Body of pancreas (tissue), 4 donors: Measurements from ENCODE around the gene TSPAN31. TPM values are rescaled to one million over a fixed set of nuclear protein-coding genes. Genes with fewer than 3 reads are reported as not detected.

ENCODE experiments used
- ATAC-seq: fragments of 150-250 bp; one replicate; pipeline ENCODE4 v1.9.1; 2016
- DNase-seq, 4 donors: peaks; one replicate each; pipeline ENCODE4 v3.0.0-alpha.2; 2019
- H3K27ac ChIP-seq, 4 donors: fragments of 200-600 bp; sonication (generic); 1 replicate in 3 of 4; 2 replicates in 1 of 4; pipeline versions ENCODE4 v1.5.1 to v1.6.1; 2016 to 2019; ENCODE audit warnings: mild to moderate bottlenecking in 1 of 4, mixed read lengths in 1 of 4, moderate library complexity in 1 of 4
- H3K27me3 ChIP-seq, 2 donors: fragments of 200-600 bp; sonication (generic); one replicate each; pipeline ENCODE4 v1.6.0; 2016; ENCODE audit warnings: mild to moderate bottlenecking in 1 of 2
- H3K36me3 ChIP-seq, 2 donors: fragments of 200-600 bp; sonication (generic); replicated peaks in 1 of 2; 2 replicates each; pipeline ENCODE4 v1.5.1; 2016; ENCODE audit warnings: low read depth in 2 of 2; ENCODE audit not compliant: insufficient read depth in 1 of 2
- H3K4me1 ChIP-seq: fragments of 200-600 bp; sonication (generic); one replicate; pipeline ENCODE4 v1.6.0; 2016
- H3K4me3 ChIP-seq, 2 donors: fragments of 200-600 bp; sonication (generic); 1 replicate in 1 of 2; 2 replicates in 1 of 2; pipeline ENCODE4 v1.5.1; 2016 to 2019
- H3K9me3 ChIP-seq, 3 donors: fragments of 200-600 bp; sonication (generic); 1 replicate in 2 of 3; 2 replicates in 1 of 3; pipeline ENCODE4 v1.5.1; 2016
- CTCF ChIP-seq, 7 experiments: fragments of 450-650 bp in 4 of 7; fragments of 200-600 bp in 3 of 7; sonication (generic) in 3 of 7; IDR thresholded peaks; one replicate each; pipeline ENCODE4 v1.5.1; 2016 to 2019; ENCODE audit warnings: antibody characterized with exemption in 7 of 7
- POLR2A ChIP-seq, 3 donors: fragments of 450-650 bp; IDR thresholded peaks; one replicate each; pipeline ENCODE4 v1.6.1; 2016; ENCODE audit warnings: antibody characterized with exemption in 3 of 3, mild to moderate bottlenecking in 2 of 3
- WGBS, 2 donors: methylation state at CpG; one replicate each; pipeline ENCODE4 v1.1.5; 2017; 5-methylcytosine and 5-hydroxymethylcytosine counted together
- intact Hi-C: fragments of 100-400 bp; cut with DNase I; formaldehyde crosslinking; loops from one replicate; pipeline ENCODE4 v1.15.1; 2023
- total RNA-seq, 2 donors: library from RNA; depleted of rRNA; stranded (reverse); fragments of >200 nt; gene quantifications; one replicate each; pipeline ENCODE4 v1.1.0, GENCODE V29; 2016

TSPAN31 gene
- total RNA-seq, 2 donors from 2014 or later = 33.7 to 36.9 TPM

- TF ChIP-seq POLR2A (IDR thresholded peaks at IDR 0.05) (no peak), CTCF (IDR thresholded peaks at IDR 0.05) (no peak)
- ATAC-seq (no peak), DNase-seq (no peak)
- Histone ChIP-seq H3K4me1 (no peaks in the 10 kb centered on the region), H3K27ac (no peak overlapping the region), H3K9me3 (no peaks in the 10 kb centered on the region), H3K4me3 (no peak overlapping the region), H3K36me3 (peaks cover 6 to 39% of the 10 kb centered on the region in 2 donors), H3K27me3 (no peaks in the 10 kb centered on the region)
- WGBS, 2 donors = 89 to 95% methylated on average over 12 of the region's 12 CpGs
- intact Hi-C loops = loop anchor here (10.0 kb wide), 1 partner anchor 1731 kb away; no protein-coding TSS in a partner anchor
Observed at GRCh38 chr12:57715786-57716185, 29.1 kb upstream of the TSPAN31 start.

GRCh38 chr12:57716305-57716704, 28.5 kb upstream of the TSPAN31 start:
- Histone ChIP-seq H3K36me3 (peaks cover 6 to 39% of the 10 kb centered on the region in 2 donors), H3K27ac (no peak overlapping the region), H3K4me1 (no peaks in the 10 kb centered on the region), H3K27me3 (no peaks in the 10 kb centered on the region), H3K4me3 (no peak overlapping the region), H3K9me3 (no peaks in the 10 kb centered on the region)
- DNase-seq (no peak), ATAC-seq (no peak)
- WGBS, 2 donors = 96 to 100% methylated on average over 1 to 4 of the region's 4 CpGs
- intact Hi-C loops = loop anchor here (10.0 kb wide), 1 partner anchor 1732 kb away; no protein-coding TSS in a partner anchor
- TF ChIP-seq CTCF (IDR thresholded peaks at IDR 0.05) = no peak
- TF ChIP-seq POLR2A (IDR thresholded peaks at IDR 0.05) = no peak

- 100% methylated on average over 5 of the region's 5 CpGs for WGBS, 2 donors
- no peaks in the 10 kb centered on the region for H3K27me3 ChIP-seq
- H3K27ac ChIP-seq = no peak overlapping the region
- no peak for ATAC-seq
- H3K4me3 ChIP-seq = no peak overlapping the region
- DNase-seq = no peak
- intact Hi-C loops = loop anchor here (10.0 kb wide), 1 partner anchor 1732 kb away; no protein-coding TSS in a partner anchor
- no peaks in the 10 kb centered on the region for H3K9me3 ChIP-seq
- peaks cover 6 to 39% of the 10 kb centered on the region in 2 donors for H3K36me3 ChIP-seq
- H3K4me1 ChIP-seq = no peaks in the 10 kb centered on the region
- no peak for TF ChIP-seq CTCF (IDR thresholded peaks at IDR 0.05)
Observed at GRCh38 chr12:57717131-57717530, 27.7 kb upstream of the TSPAN31 start.

GRCh38 chr12:57717846-57718640, 26.8 kb upstream of the TSPAN31 start:
- WGBS, 2 donors = 93 to 97% methylated on average over 22 of the region's 22 CpGs
- intact Hi-C loops = loop anchor here (10.0 kb wide), 1 partner anchor 1733 kb away; no protein-coding TSS in a partner anchor
- Histone ChIP-seq H3K36me3 (peaks cover 6 to 39% of the 10 kb centered on the region in 2 donors), H3K9me3 (no peaks in the 10 kb centered on the region), H3K4me1 (no peaks in the 10 kb centered on the region), H3K27me3 (no peaks in the 10 kb centered on the region), H3K27ac (no peak overlapping the region), H3K4me3 (no peak overlapping the region)
- ATAC-seq (no peak), DNase-seq (no peak)
- TF ChIP-seq CTCF (IDR thresholded peaks at IDR 0.05) (no peak), POLR2A (IDR thresholded peaks at IDR 0.05) (no peak)
